GM12878 (cell line): ENCODE results near the gene CLDN24. TPM values are rescaled to one million over a fixed set of nuclear protein-coding genes. Genes with fewer than 3 reads are reported as not detected.

Source experiments
- ATAC-seq: fragments of 200-7000 bp; cut with Tn5 transposase; 3 replicates; pipeline ENCODE4 v1.9.1; 2020; ENCODE audit warnings: mild to moderate bottlenecking, moderate library complexity
- BruUV-seq: library from RNA; stranded (reverse); fragments of 400-500 nt; replicated peaks from 2 replicates; lab custom pipeline; 2021; lab: Mats Ljungman, UMichigan
- CTCF ChIA-PET: fragments of 300-600 bp; sonication (Branson Sonifier 250); formaldehyde crosslinking; extraction: SDS; loops from one replicate; lab custom pipeline; 2021; ENCODE audit warnings: inconsistent platforms; lab: Yijun Ruan, JAX
- POLR2A ChIA-PET: fragments of 350-600 bp; formaldehyde crosslinking; extraction: SDS; loops from one replicate; lab custom pipeline; 2021; ENCODE audit warnings: inconsistent platforms; lab: Charles Lee
- RAD21 ChIA-PET: fragments of 300-600 bp; sonication (Branson Sonifier 250); formaldehyde crosslinking; loops from one replicate; lab custom pipeline; 2023; ENCODE audit warnings: antibody characterized with exemption; ENCODE audit not compliant: unreplicated experiment; lab: Charles Lee
- SMC1A ChIA-PET: fragments of 300-600 bp; sonication (Branson Sonifier 250); formaldehyde crosslinking; loops from one replicate; lab custom pipeline; 2023; ENCODE audit not compliant: unreplicated experiment, uncharacterized antibody; lab: Charles Lee
- DNase-seq: peaks from one replicate; pipeline ENCODE4 v3.0.0-alpha.2; 2011; ENCODE audit warnings: low read depth, low spot score
- FAIRE-seq: peaks from 3 replicates; lab custom pipeline; 2011; peaks lifted over from hg19 to GRCh38; lab: Jason Lieb, UNC
- H2AFZ ChIP-seq: 2 replicates; pipeline ENCODE4 v1.6.0; 2011; ENCODE audit warnings: low read depth, low read length, control low read depth; ENCODE audit not compliant: control insufficient read depth
- H3K27ac ChIP-seq: 2 replicates; pipeline ENCODE4 v1.5.1; 2011; ENCODE audit warnings: control low read depth; ENCODE audit not compliant: control insufficient read depth, insufficient read depth
- H3K27me3 ChIP-seq, 2 experiments: replicated peaks in 1 of 2; 2 replicates each; pipeline versions ENCODE4 v1.6.0 to v1.6.1; 2011; ENCODE audit warnings: low read length in 1 of 2; ENCODE audit not compliant: control insufficient read depth in 2 of 2, insufficient read depth in 2 of 2
- H3K36me3 ChIP-seq, 2 experiments: 2 replicates each; pipeline ENCODE4 v1.5.1; 2011; ENCODE audit warnings: low read length in 1 of 2; ENCODE audit not compliant: control insufficient read depth in 2 of 2, insufficient read depth in 2 of 2
- H3K4me1 ChIP-seq: 2 replicates; pipeline ENCODE4 v1.6.1; 2011; ENCODE audit warnings: mild to moderate bottlenecking, low read length, moderate library complexity, mixed read lengths; ENCODE audit not compliant: control insufficient read depth, insufficient read depth
- H3K4me2 ChIP-seq: 2 replicates; pipeline ENCODE4 v1.6.0; 2011; ENCODE audit warnings: control low read depth; ENCODE audit not compliant: control insufficient read depth, insufficient read depth
- H3K4me3 ChIP-seq: fragments of 200-600 bp; sonication (generic); 2 replicates; pipeline ENCODE4 v1.5.1; 2016
- H3K79me2 ChIP-seq: 2 replicates; pipeline ENCODE4 v1.6.0; 2011; ENCODE audit warnings: low read length; ENCODE audit not compliant: control insufficient read depth, insufficient read depth
- H3K9ac ChIP-seq: 2 replicates; pipeline ENCODE4 v1.8.0; 2011; ENCODE audit warnings: low read length, control low read depth, mixed read lengths; ENCODE audit not compliant: control insufficient read depth, insufficient read depth
- H3K9me3 ChIP-seq: replicated peaks from 3 replicates; pipeline ENCODE4 v1.5.1; 2011; ENCODE audit warnings: mild to moderate bottlenecking, low read length; ENCODE audit not compliant: control insufficient read depth, insufficient read depth
- H4K20me1 ChIP-seq: 2 replicates; pipeline ENCODE4 v1.6.0; 2011; ENCODE audit not compliant: control insufficient read depth, insufficient read depth
- ATF7 ChIP-seq: fragments of 450-650 bp; IDR thresholded peaks from 2 replicates; pipeline ENCODE4 v1.6.1; 2016; ENCODE audit warnings: low read depth, mild to moderate bottlenecking
- CBX3 ChIP-seq: fragments of 200-600 bp; sonication (generic); IDR thresholded peaks from 2 replicates; pipeline ENCODE4 v1.6.1; 2016; ENCODE audit warnings: low read depth, borderline replicate concordance
- CEBPB ChIP-seq, 2 experiments: fragments of 150-350 bp in 1 of 2; IDR thresholded peaks; 2 replicates each; pipeline ENCODE4 v1.6.1; 2012 to 2014; ENCODE audit warnings: low read depth in 2 of 2, low read length in 2 of 2, borderline replicate concordance in 1 of 2, inconsistent platforms in 1 of 2
- CUX1 ChIP-seq: IDR thresholded peaks from 2 replicates; pipeline ENCODE4 v1.6.1; 2012; ENCODE audit warnings: improper control_type of control experiment, low read depth, low read length; ENCODE audit not compliant: insufficient replicate concordance
- DPF2 ChIP-seq: fragments of 450-650 bp; IDR thresholded peaks from 2 replicates; pipeline ENCODE4 v1.6.1; 2017; ENCODE audit warnings: mild to moderate bottlenecking
- HDAC6 ChIP-seq: fragments of 200-600 bp; sonication (generic); IDR thresholded peaks from one replicate; pipeline ENCODE4 v1.8.0; 2017; ENCODE audit warnings: antibody characterized with exemption; ENCODE audit not compliant: unreplicated experiment
- IKZF1 ChIP-seq: fragments of 450-650 bp; conservative IDR thresholded peaks from 2 replicates; pipeline ENCODE4 v1.6.1; 2017; ENCODE audit warnings: antibody characterized with exemption, mild to moderate bottlenecking
- KAT2A ChIP-seq: conservative IDR thresholded peaks from 2 replicates; pipeline ENCODE4 v1.6.1; 2011; ENCODE audit warnings: low read depth, low read length; ENCODE audit not compliant: control insufficient read depth
- MEF2B ChIP-seq: fragments of 450-650 bp; IDR thresholded peaks from 2 replicates; pipeline ENCODE4 v1.6.1; 2018; ENCODE audit warnings: mild to moderate bottlenecking, moderate library complexity; ENCODE audit not compliant: partially characterized antibody, poor library complexity, severe bottlenecking
- NR2C1 ChIP-seq: fragments of 450-650 bp; IDR thresholded peaks from 2 replicates; pipeline ENCODE4 v1.6.1; 2017; ENCODE audit warnings: antibody characterized with exemption, mild to moderate bottlenecking, moderate library complexity
- POLR2A ChIP-seq: IDR thresholded peaks from 2 replicates; pipeline ENCODE4 v1.6.1; 2011; ENCODE audit warnings: low read depth, mild to moderate bottlenecking, low read length
- RB1 ChIP-seq: fragments of 450-650 bp; formaldehyde crosslinking; IDR thresholded peaks from 2 replicates; pipeline ENCODE4 v1.6.1; 2017; ENCODE audit warnings: mild to moderate bottlenecking, borderline replicate concordance
- RBBP5 ChIP-seq: fragments of 200-600 bp; sonication (generic); conservative IDR thresholded peaks from 2 replicates; pipeline ENCODE4 v1.6.1; 2016
- SMARCA5 ChIP-seq: fragments of 450-650 bp; IDR thresholded peaks from 2 replicates; pipeline ENCODE4 v1.6.1; 2017; ENCODE audit warnings: mild to moderate bottlenecking
- SP1 ChIP-seq: IDR thresholded peaks from one replicate; pipeline ENCODE4 v1.6.1; 2011; ENCODE audit warnings: low read depth, low read length
- ZZZ3 ChIP-seq: IDR thresholded peaks from 2 replicates; pipeline ENCODE4 v1.6.1; 2011; ENCODE audit warnings: low read depth; ENCODE audit not compliant: control insufficient read depth, insufficient read length
- WGBS: methylation state at CpG from one replicate; pipeline ENCODE4 v1.1.6; 2016; ENCODE audit warnings: low lambda C conversion rate; ENCODE audit not compliant: insufficient replicate concordance, insufficient coverage; ENCODE audit errors: missing lambda C conversion rate; 5-methylcytosine and 5-hydroxymethylcytosine counted together
- in situ Hi-C: fragments of 300-500 bp; cut with MboI; formaldehyde crosslinking; loops from 9 replicates; pipeline ENCODE4 v1.14.3; 2018; ENCODE audit warnings: mixed read lengths
- intact Hi-C: fragments of 100-400 bp; cut with micrococcal nuclease; formaldehyde crosslinking; loops from one replicate; pipeline ENCODE4 v1.14.2; 2022; ENCODE audit not compliant: unreplicated experiment
- polyA plus RNA-seq, 11 experiments: library from polyadenylated mRNA; depleted of rRNA in 4 of 11; unstranded in 6 of 11; stranded (reverse) in 5 of 11; fragments of >200 nt; fragmentation: Nextera tagmentation in 4 of 11; fragmentation: Illumina TruSeq in 1 of 11; extraction: Ambion mirVana in 4 of 11; extraction: Trizol in 1 of 11; gene quantifications; 1 replicate in 1 of 11; 2 replicates in 10 of 11; pipeline versions ENCODE4 v1.2.1 to v1.2.3, GENCODE V29; 2011 to 2016; ENCODE audit warnings: inconsistent platforms in 2 of 11, missing spikeins in 2 of 11, low read depth in 1 of 11
- total RNA-seq, 4 experiments: library from RNA; depleted of rRNA in 3 of 4; stranded (reverse); fragments of >200 nt in 3 of 4; fragmentation: Illumina TruSeq in 1 of 4; extraction: Trizol in 1 of 4; gene quantifications; 2 replicates each; pipeline versions ENCODE4 v1.2.1 to v1.2.3, GENCODE V29; 2013 to 2021

CLDN24 gene
- total and polyA plus RNA-seq, 10 of the 15 experiments (the other 5 are each of a cell fraction or from before 2014, with no cell fraction given): not detected

- WGBS: 36% methylated on average over 5 of the region's 5 CpGs
- H3K27me3 ChIP-seq: no peaks in the 10 kb centered on the region; a peak in 1 of 4 replicates
- TF ChIP-seq CBX3: no peak
- no peak for TF ChIP-seq ZZZ3
- TF ChIP-seq MEF2B: no peak
- no peak for TF ChIP-seq NR2C1
- TF ChIP-seq IKZF1: no peak
- H2AFZ ChIP-seq: no peak overlapping the region
- no peak for DNase-seq
- ChIA-PET POLR2A (no interaction called here), RAD21 (no interaction called here), SMC1A (interaction anchor here (1.2 kb wide), 1 partner anchor 13 kb away, joined by 3 read pairs; no protein-coding TSS in a partner anchor), CTCF (no interaction called here)
- no peak for FAIRE-seq
- in situ Hi-C loops: no loop called here
- H3K4me2 ChIP-seq: no peak overlapping the region
- no peaks in the 10 kb centered on the region for H4K20me1 ChIP-seq
- H3K4me3 ChIP-seq: no peak overlapping the region
- no peak for ATAC-seq
- no peaks in the 10 kb centered on the region for H3K9me3 ChIP-seq
- intact Hi-C loops: no loop called here
- no peaks in the 10 kb centered on the region for H3K4me1 ChIP-seq
- H3K36me3 ChIP-seq: no peaks in the 10 kb centered on the region
- H3K79me2 ChIP-seq: no peaks in the 10 kb centered on the region
- H3K9ac ChIP-seq: no peak overlapping the region
- no peak overlapping the region for H3K27ac ChIP-seq
- BruUV-seq: no TSS peak
These were observed 9.4 kb downstream of the CLDN24 start for GRCh38 chr4:183312841-183313240.

DNA sequence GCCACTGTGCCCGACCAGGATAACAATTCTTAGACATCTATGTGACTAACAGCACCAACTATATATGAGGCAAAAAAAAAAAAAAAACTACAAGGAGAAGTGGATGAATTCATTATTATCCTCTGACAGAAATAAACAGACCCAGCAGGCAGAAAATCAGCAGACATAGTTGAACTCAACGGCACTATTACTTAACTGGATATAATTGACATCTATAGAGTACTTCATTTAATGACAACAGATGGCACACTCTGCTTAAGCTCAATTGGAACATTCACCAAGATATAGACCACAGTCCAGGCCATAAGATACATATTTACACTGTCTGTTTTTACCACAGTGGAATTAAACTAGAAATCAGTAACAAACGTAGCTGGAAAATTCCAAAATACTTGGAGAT, 15.4 kb downstream of the CLDN24 start:
- no peak overlapping the region for H3K4me3 ChIP-seq
- ChIA-PET POLR2A (no interaction called here), CTCF (no interaction called here), RAD21 (interaction anchor here (1.2 kb wide), 1 partner anchor 20 kb away, joined by 4 read pairs; no protein-coding TSS in a partner anchor), SMC1A (interaction anchor here (1.0 kb wide), 1 partner anchor 11 kb away, joined by 3 read pairs; no protein-coding TSS in a partner anchor)
- ATAC-seq (no peak), FAIRE-seq (no peak), DNase-seq (no peak)
- no peaks in the 10 kb centered on the region for H4K20me1 ChIP-seq
- no peaks in the 10 kb centered on the region for H3K79me2 ChIP-seq
- no peak overlapping the region for H3K9ac ChIP-seq
- no peaks in the 10 kb centered on the region for H3K27me3 ChIP-seq
- intact Hi-C loops (no loop called here), in situ Hi-C loops (no loop called here)
- H3K27ac ChIP-seq: no peak overlapping the region
- no peak overlapping the region for H2AFZ ChIP-seq
- no peaks in the 10 kb centered on the region for H3K36me3 ChIP-seq
- no peaks in the 10 kb centered on the region for H3K4me1 ChIP-seq
- H3K9me3 ChIP-seq: no peaks in the 10 kb centered on the region
- BruUV-seq: no TSS peak
- 26% methylated on average over 3 of the region's 3 CpGs for WGBS
- no peak overlapping the region for H3K4me2 ChIP-seq
- TF ChIP-seq ATF7: no peak
- TF ChIP-seq KAT2A: no peak
- TF ChIP-seq CEBPB (IDR thresholded peaks at IDR 0.05; ENCODE audit: borderline replicate concordance in 1 of 2, low read depth in 2 of 2, low read length in 2 of 2): no peak
- no peak for TF ChIP-seq RBBP5
- TF ChIP-seq POLR2A: no peak
- TF ChIP-seq CUX1: no peak
- no peak for TF ChIP-seq DPF2
- TF ChIP-seq SP1: no peak
- TF ChIP-seq SMARCA5: no peak
- no peak for TF ChIP-seq RB1
- no peak for TF ChIP-seq HDAC6
